HepG2 (cell line): Measurements from ENCODE around the gene ZFP36. TPM values are rescaled to one million over a fixed set of nuclear protein-coding genes. Genes with fewer than 3 reads are reported as not detected.

Experiments
- AGO2 ChIP-seq: fragments of 200-400 bp; formaldehyde crosslinking; optimal IDR thresholded peaks from 2 replicates; pipeline ENCODE3; 2017; ENCODE audit warnings: mild to moderate bottlenecking, low read depth, low read length, moderate library complexity
- BRD4 ChIP-seq: sonication (generic); formaldehyde crosslinking; IDR thresholded peaks from 2 replicates; pipeline ENCODE4 v1.4.0; 2020; ENCODE audit warnings: missing genetic modification reagents
- CAMTA2 ChIP-seq: sonication (generic); formaldehyde crosslinking; IDR thresholded peaks from 2 replicates; pipeline ENCODE4 v1.4.0; 2020; ENCODE audit warnings: mild to moderate bottlenecking, missing genetic modification reagents, borderline replicate concordance
- HNF4G ChIP-seq, 2 experiments: sonication (generic) in 1 of 2; formaldehyde crosslinking in 1 of 2; IDR thresholded peaks; 2 replicates each; pipeline versions ENCODE4 v1.4.0 to v1.6.1; 2011 to 2020; ENCODE audit warnings: borderline replicate concordance in 2 of 2, low read depth in 2 of 2, mild to moderate bottlenecking in 2 of 2, low read length in 1 of 2, missing genetic modification reagents in 1 of 2, moderate library complexity in 1 of 2
- NRL ChIP-seq: sonication (generic); formaldehyde crosslinking; IDR thresholded peaks from 2 replicates; pipeline ENCODE4 v1.5.0; 2020; ENCODE audit warnings: missing genetic modification reagents, mild to moderate bottlenecking, moderate library complexity, borderline replicate concordance
- SCMH1 ChIP-seq: sonication (generic); formaldehyde crosslinking; IDR thresholded peaks from 2 replicates; pipeline ENCODE4 v1.9.0; 2021; ENCODE audit warnings: missing genetic modification reagents, mild to moderate bottlenecking, borderline replicate concordance
- ZBTB21 ChIP-seq: sonication (generic); formaldehyde crosslinking; IDR thresholded peaks from 2 replicates; pipeline ENCODE4 v1.4.0; 2020; ENCODE audit warnings: missing genetic modification reagents
- ZNF350 ChIP-seq: sonication (generic); formaldehyde crosslinking; IDR thresholded peaks from 2 replicates; pipeline ENCODE4 v1.4.0; 2020; ENCODE audit warnings: mild to moderate bottlenecking, low read depth, missing genetic modification reagents, borderline replicate concordance
- polyA plus RNA-seq, 8 experiments: library from polyadenylated mRNA; depleted of rRNA in 3 of 8; stranded (reverse) in 7 of 8; unstranded in 1 of 8; fragments of >200 nt; fragmentation: Illumina TruSeq in 4 of 8; extraction: Trizol in 4 of 8; gene quantifications; 2 replicates each; pipeline versions ENCODE4 v1.2.1 to v1.2.3, GENCODE V29; 2011 to 2016; ENCODE audit warnings: low read depth in 4 of 8, missing spikeins in 1 of 8, mixed read lengths in 1 of 8; ENCODE audit not compliant: insufficient read depth in 1 of 8
- total RNA-seq, 5 experiments: library from RNA; depleted of rRNA; stranded (reverse); fragments of >200 nt; fragmentation: Illumina TruSeq; extraction: Trizol; gene quantifications; 2 replicates each; pipeline ENCODE4 v1.2.3, GENCODE V29; 2016; ENCODE audit warnings: low read depth in 1 of 5
- TF ChIP-seq, protein P1 (sequence below), 2 experiments: fragments of 450-650 bp in 1 of 2; sonication (generic) in 1 of 2; formaldehyde crosslinking; IDR thresholded peaks; 2 replicates each; pipeline versions ENCODE4 v1.5.0 to v1.8.0; 2020 to 2022; ENCODE audit warnings: mild to moderate bottlenecking in 1 of 2, missing genetic modification reagents in 1 of 2
- TF ChIP-seq, protein P2 (sequence below): sonication (generic); formaldehyde crosslinking; IDR thresholded peaks from 2 replicates; pipeline ENCODE4 v1.8.0; 2022; ENCODE audit warnings: mild to moderate bottlenecking, missing genetic modification reagents; ENCODE audit not compliant: insufficient replicate concordance
- TF ChIP-seq, protein P3 (sequence below): sonication (generic); formaldehyde crosslinking; IDR thresholded peaks from 2 replicates; pipeline ENCODE4 v1.4.0; 2020; ENCODE audit warnings: missing genetic modification reagents, borderline replicate concordance
- TF ChIP-seq, protein P4 (sequence below): sonication (generic); formaldehyde crosslinking; IDR thresholded peaks from 2 replicates; pipeline ENCODE4 v1.4.0; 2020; ENCODE audit warnings: mild to moderate bottlenecking, missing genetic modification reagents
- TF ChIP-seq, protein P5 (sequence below): IDR thresholded peaks from 2 replicates; pipeline ENCODE4 v1.6.1; 2012; ENCODE audit warnings: low read length, improper control_type of control experiment

The ZFP36 gene
- total and polyA plus RNA-seq, 2 of the 13 experiments (the other 11 are each of a cell fraction or from before 2014, with no cell fraction given): 1.4 to 1.7 TPM

DNA sequence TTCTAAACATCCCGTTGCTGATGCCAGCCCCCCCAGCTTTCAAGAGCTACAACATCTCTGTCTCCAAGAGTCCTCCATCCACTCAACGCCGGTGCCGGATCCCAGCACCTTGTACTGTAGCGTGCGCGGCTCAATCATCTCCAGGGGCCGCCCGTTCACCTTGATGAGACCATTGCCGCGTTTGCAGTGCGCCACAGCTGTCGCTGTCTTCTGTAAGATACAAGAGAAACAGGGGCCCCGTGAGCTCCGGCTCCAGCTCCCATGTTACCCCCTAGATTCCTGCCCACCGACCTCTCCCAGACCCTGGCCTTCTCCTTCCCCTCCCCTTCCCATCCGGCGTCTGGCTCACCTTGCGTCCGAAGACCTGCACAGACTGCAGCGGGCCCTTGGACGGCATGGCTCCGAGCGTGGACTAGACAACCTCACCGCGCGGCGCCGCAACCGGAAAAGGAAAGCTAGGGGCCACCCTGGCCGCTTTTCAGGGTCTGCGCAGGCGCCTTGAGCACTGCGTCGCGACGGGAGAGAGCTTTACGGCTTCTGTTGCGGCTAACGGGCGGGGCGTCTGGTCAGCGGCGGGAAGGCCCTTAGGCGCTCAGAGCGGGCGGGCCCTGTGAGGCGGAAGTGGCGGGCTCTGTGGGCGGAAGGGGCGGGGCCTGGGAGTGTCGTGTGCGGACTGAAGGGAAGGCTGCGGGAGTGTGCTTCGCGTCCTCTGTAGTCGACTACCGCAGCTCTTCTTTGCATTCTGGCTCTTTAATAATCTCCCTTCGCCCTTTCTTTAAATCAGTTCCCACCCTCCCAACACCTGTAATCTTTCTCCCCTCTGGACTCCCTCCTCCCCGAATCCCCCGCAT is 29.1 kb downstream of the ZFP36 start, which contains the start of gene RPS16 (continued):
- TF ChIP-seq, protein P1, sequence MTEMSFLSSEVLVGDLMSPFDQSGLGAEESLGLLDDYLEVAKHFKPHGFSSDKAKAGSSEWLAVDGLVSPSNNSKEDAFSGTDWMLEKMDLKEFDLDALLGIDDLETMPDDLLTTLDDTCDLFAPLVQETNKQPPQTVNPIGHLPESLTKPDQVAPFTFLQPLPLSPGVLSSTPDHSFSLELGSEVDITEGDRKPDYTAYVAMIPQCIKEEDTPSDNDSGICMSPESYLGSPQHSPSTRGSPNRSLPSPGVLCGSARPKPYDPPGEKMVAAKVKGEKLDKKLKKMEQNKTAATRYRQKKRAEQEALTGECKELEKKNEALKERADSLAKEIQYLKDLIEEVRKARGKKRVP (CRISPR knock-in tag; IDR thresholded peaks at IDR 0.05): peak in 1 of 2 experiments; percentile 74; a peak in 2 of 4 replicates
- TF ChIP-seq AGO2 (peak; percentile 92), HNF4G (IDR thresholded peaks at IDR 0.05; ENCODE audit: borderline replicate concordance, low read depth, low read length) (no peak), HNF4G (CRISPR knock-in tag; IDR thresholded peaks at IDR 0.05; ENCODE audit: borderline replicate concordance, low read depth) (peak; percentile 62; the same call in 1 of the 2 replicates), NRL (CRISPR knock-in tag) (peak; percentile 95; the same call in 1 of the 2 replicates), SCMH1 (CRISPR knock-in tag) (no peak), ZNF350 (CRISPR knock-in tag) (peak; percentile 94; the same call in 1 of the 2 replicates), ZBTB21 (CRISPR knock-in tag) (peak; percentile 19; the same call in 1 of the 2 replicates), CAMTA2 (CRISPR knock-in tag) (0 out of 2 replicates have a peak, but pooled peaks have one; percentile 91), BRD4 (CRISPR knock-in tag) (no peak)
- TF ChIP-seq, protein P2, sequence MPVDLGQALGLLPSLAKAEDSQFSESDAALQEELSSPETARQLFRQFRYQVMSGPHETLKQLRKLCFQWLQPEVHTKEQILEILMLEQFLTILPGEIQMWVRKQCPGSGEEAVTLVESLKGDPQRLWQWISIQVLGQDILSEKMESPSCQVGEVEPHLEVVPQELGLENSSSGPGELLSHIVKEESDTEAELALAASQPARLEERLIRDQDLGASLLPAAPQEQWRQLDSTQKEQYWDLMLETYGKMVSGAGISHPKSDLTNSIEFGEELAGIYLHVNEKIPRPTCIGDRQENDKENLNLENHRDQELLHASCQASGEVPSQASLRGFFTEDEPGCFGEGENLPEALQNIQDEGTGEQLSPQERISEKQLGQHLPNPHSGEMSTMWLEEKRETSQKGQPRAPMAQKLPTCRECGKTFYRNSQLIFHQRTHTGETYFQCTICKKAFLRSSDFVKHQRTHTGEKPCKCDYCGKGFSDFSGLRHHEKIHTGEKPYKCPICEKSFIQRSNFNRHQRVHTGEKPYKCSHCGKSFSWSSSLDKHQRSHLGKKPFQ: peak; percentile 69
- TF ChIP-seq, protein P3, sequence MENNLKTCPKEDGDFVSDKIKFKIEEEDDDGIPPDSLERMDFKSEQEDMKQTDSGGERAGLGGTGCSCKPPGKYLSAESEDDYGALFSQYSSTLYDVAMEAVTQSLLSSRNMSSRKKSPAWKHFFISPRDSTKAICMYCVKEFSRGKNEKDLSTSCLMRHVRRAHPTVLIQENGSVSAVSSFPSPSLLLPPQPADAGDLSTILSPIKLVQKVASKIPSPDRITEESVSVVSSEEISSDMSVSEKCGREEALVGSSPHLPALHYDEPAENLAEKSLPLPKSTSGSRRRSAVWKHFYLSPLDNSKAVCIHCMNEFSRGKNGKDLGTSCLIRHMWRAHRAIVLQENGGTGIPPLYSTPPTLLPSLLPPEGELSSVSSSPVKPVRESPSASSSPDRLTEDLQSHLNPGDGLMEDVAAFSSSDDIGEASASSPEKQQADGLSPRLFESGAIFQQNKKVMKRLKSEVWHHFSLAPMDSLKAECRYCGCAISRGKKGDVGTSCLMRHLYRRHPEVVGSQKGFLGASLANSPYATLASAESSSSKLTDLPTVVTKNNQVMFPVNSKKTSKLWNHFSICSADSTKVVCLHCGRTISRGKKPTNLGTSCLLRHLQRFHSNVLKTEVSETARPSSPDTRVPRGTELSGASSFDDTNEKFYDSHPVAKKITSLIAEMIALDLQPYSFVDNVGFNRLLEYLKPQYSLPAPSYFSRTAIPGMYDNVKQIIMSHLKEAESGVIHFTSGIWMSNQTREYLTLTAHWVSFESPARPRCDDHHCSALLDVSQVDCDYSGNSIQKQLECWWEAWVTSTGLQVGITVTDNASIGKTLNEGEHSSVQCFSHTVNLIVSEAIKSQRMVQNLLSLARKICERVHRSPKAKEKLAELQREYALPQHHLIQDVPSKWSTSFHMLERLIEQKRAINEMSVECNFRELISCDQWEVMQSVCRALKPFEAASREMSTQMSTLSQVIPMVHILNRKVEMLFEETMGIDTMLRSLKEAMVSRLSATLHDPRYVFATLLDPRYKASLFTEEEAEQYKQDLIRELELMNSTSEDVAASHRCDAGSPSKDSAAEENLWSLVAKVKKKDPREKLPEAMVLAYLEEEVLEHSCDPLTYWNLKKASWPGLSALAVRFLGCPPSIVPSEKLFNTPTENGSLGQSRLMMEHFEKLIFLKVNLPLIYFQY: peak; percentile 53; the same call in 1 of the 2 replicates
- TF ChIP-seq, protein P4, sequence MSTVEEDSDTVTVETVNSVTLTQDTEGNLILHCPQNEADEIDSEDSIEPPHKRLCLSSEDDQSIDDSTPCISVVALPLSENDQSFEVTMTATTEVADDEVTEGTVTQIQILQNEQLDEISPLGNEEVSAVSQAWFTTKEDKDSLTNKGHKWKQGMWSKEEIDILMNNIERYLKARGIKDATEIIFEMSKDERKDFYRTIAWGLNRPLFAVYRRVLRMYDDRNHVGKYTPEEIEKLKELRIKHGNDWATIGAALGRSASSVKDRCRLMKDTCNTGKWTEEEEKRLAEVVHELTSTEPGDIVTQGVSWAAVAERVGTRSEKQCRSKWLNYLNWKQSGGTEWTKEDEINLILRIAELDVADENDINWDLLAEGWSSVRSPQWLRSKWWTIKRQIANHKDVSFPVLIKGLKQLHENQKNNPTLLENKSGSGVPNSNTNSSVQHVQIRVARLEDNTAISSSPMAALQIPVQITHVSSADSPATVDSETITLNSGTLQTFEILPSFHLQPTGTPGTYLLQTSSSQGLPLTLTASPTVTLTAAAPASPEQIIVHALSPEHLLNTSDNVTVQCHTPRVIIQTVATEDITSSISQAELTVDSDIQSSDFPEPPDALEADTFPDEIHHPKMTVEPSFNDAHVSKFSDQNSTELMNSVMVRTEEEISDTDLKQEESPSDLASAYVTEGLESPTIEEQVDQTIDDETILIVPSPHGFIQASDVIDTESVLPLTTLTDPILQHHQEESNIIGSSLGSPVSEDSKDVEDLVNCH (CRISPR knock-in tag): peak; percentile 79; the same call in 1 of the 2 replicates
- TF ChIP-seq, protein P5, sequence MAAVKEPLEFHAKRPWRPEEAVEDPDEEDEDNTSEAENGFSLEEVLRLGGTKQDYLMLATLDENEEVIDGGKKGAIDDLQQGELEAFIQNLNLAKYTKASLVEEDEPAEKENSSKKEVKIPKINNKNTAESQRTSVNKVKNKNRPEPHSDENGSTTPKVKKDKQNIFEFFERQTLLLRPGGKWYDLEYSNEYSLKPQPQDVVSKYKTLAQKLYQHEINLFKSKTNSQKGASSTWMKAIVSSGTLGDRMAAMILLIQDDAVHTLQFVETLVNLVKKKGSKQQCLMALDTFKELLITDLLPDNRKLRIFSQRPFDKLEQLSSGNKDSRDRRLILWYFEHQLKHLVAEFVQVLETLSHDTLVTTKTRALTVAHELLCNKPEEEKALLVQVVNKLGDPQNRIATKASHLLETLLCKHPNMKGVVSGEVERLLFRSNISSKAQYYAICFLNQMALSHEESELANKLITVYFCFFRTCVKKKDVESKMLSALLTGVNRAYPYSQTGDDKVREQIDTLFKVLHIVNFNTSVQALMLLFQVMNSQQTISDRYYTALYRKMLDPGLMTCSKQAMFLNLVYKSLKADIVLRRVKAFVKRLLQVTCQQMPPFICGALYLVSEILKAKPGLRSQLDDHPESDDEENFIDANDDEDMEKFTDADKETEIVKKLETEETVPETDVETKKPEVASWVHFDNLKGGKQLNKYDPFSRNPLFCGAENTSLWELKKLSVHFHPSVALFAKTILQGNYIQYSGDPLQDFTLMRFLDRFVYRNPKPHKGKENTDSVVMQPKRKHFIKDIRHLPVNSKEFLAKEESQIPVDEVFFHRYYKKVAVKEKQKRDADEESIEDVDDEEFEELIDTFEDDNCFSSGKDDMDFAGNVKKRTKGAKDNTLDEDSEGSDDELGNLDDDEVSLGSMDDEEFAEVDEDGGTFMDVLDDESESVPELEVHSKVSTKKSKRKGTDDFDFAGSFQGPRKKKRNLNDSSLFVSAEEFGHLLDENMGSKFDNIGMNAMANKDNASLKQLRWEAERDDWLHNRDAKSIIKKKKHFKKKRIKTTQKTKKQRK: no peak
